ENCODE results near the gene PECR. TPM values are rescaled to one million over a fixed set of nuclear protein-coding genes. Genes with fewer than 3 reads are reported as not detected.

The PECR gene
- total and polyA plus RNA-seq, 9 of the 15 experiments (the other 6 are each of a cell fraction or from before 2014, with no cell fraction given), result 1.1 to 10.3 (median 8.2) TPM

GRCh38 chr2:216108967-216109921 lies 27.6 kb upstream of the PECR start, which contains the start of gene XRCC5 (continued):
- no peak for TF ChIP-seq ERF (CRISPR knock-in tag; IDR thresholded peaks at IDR 0.05)
- no peak for TF ChIP-seq MEF2A (IDR thresholded peaks at IDR 0.05; ENCODE audit: control insufficient read depth, low read depth, low read length)
- no peak for TF ChIP-seq ILF3 (IDR thresholded peaks at IDR 0.05; ENCODE audit: borderline replicate concordance)
- TF ChIP-seq NFE2 (IDR thresholded peaks at IDR 0.05; ENCODE audit: low read depth), result no peak
- no peak for TF ChIP-seq RFX5 (IDR thresholded peaks at IDR 0.05; ENCODE audit: low read depth, low read length)
- no peak for TF ChIP-seq TEAD4 (IDR thresholded peaks at IDR 0.05; ENCODE audit: low read length)
- TF ChIP-seq TEAD4 (CRISPR knock-in tag; IDR thresholded peaks at IDR 0.05; ENCODE audit: borderline replicate concordance), result no peak
- no peak for TF ChIP-seq POLR3A (IDR thresholded peaks at IDR 0.05; ENCODE audit: borderline replicate concordance, extremely low read depth, insufficient read depth, insufficient read length)
- TF ChIP-seq MXD1 (CRISPR knock-in tag; IDR thresholded peaks at IDR 0.05; ENCODE audit: borderline replicate concordance, poor library complexity, severe bottlenecking), result no peak
- TF ChIP-seq ZNF217 (CRISPR knock-in tag; IDR thresholded peaks at IDR 0.05), result no peak
- no peak for TF ChIP-seq PTTG1 (tag; IDR thresholded peaks at IDR 0.05; ENCODE audit: low read depth)
- TF ChIP-seq STAT5A (IDR thresholded peaks at IDR 0.05; ENCODE audit: borderline replicate concordance, low read length), result no peak
- TF ChIP-seq TRIM25 (IDR thresholded peaks at IDR 0.05; ENCODE audit: borderline replicate concordance), result no peak
- TF ChIP-seq CREBBP (IDR thresholded peaks at IDR 0.05; ENCODE audit: low read depth, low read length), result no peak
- TF ChIP-seq BRF1 (IDR thresholded peaks at IDR 0.05; ENCODE audit: borderline replicate concordance, extremely low read depth, insufficient read length), result no peak
- no peak for TF ChIP-seq TCF15 (CRISPR knock-in tag; IDR thresholded peaks at IDR 0.05)
- TF ChIP-seq HNRNPK (IDR thresholded peaks at IDR 0.05; ENCODE audit: low read depth, low read length, poor library complexity, severe bottlenecking), result no peak
- no peak for TF ChIP-seq HOMEZ (CRISPR knock-in tag; IDR thresholded peaks at IDR 0.05)
- no peak for TF ChIP-seq ESRRA (IDR thresholded peaks at IDR 0.05; ENCODE audit: borderline replicate concordance, low read depth)
- TF ChIP-seq ID3 (CRISPR knock-in tag; IDR thresholded peaks at IDR 0.05), result no peak
- no peak for TF ChIP-seq ID3 (tag; IDR thresholded peaks at IDR 0.05)
- no peak for TF ChIP-seq TGIF2 (CRISPR knock-in tag; IDR thresholded peaks at IDR 0.05)
- no peak for TF ChIP-seq ZNF561 (CRISPR knock-in tag; conservative IDR thresholded peaks at IDR 0.05)
